Activated naive CD4-positive, alpha-beta T cell treated with anti-CD3 and anti-CD28 coated beads for 36 hours (primary cell): ENCODE results near the gene PLPP7. TPM values are rescaled to one million over a fixed set of nuclear protein-coding genes. Genes with fewer than 3 reads are reported as not detected.

Experiments used
- CTCF ChIA-PET: fragments of 350-600 bp; sonication (Branson Sonifier 250); formaldehyde crosslinking; loops from one replicate; lab custom pipeline; 2021; ENCODE audit warnings: antibody characterized with exemption; lab: Charles Lee
- DNase-seq: peaks from one replicate; pipeline ENCODE4 v3.0.0-alpha.2; 2020
- H3K27ac Mint-ChIP-seq: one replicate; pipeline ENCODE4 v1.8.0; 2021; ENCODE audit warnings: mild to moderate bottlenecking, mixed read lengths
- H3K27me3 Mint-ChIP-seq: one replicate; pipeline ENCODE4 v1.8.0; 2021; ENCODE audit warnings: low read depth, mixed read lengths
- H3K36me3 Mint-ChIP-seq: one replicate; pipeline ENCODE4 v1.8.0; 2021; ENCODE audit warnings: low read depth, mixed read lengths
- H3K4me1 Mint-ChIP-seq: one replicate; pipeline ENCODE4 v1.8.0; 2021; ENCODE audit warnings: low read depth, mixed read lengths
- H3K4me3 Mint-ChIP-seq: one replicate; pipeline ENCODE4 v1.8.0; 2021; ENCODE audit warnings: mild to moderate bottlenecking, moderate library complexity, mixed read lengths
- H3K9me3 Mint-ChIP-seq: one replicate; pipeline ENCODE4 v1.8.0; 2021; ENCODE audit warnings: mixed read lengths
- intact Hi-C: fragments of 100-400 bp; cut with micrococcal nuclease; formaldehyde crosslinking; loops from one replicate; pipeline ENCODE4 v1.15.1; 2023
- total RNA-seq, 2 experiments: library from RNA; stranded (reverse); gene quantifications; one replicate each; pipeline ENCODE4 v1.2.3, GENCODE V29; 2021

PLPP7 gene
- total RNA-seq, 2 experiments from 2014 or later: 0.25 to 0.26 TPM

- Mint-ChIP-seq H3K36me3 (no peaks in the 10 kb centered on the region), H3K27me3 (no peaks in the 10 kb centered on the region), H3K27ac (no peak overlapping the region), H3K4me3 (peak overlapping the region; percentile 39), H3K4me1 (peaks cover 12% of the 10 kb centered on the region), H3K9me3 (no peaks in the 10 kb centered on the region)
- peak; percentile 89 for DNase-seq
- CTCF ChIA-PET: interaction anchor here (1.0 to 1.3 kb wide), 2 partner anchors 26 to 55 kb away, joined by 4 to 5 read pairs; no protein-coding TSS in a partner anchor
- intact Hi-C loops: loop anchor here (1.0 to 5.0 kb wide), 3 partner anchors 34 to 73 kb away; partner anchors contain the start of gene FAM78A
Observed at GRCh38 chr9:131310833-131311554, 21.5 kb downstream of the PLPP7 start.

- Mint-ChIP-seq H3K27ac (no peak overlapping the region), H3K27me3 (no peaks in the 10 kb centered on the region), H3K9me3 (no peaks in the 10 kb centered on the region), H3K4me1 (peaks cover 12% of the 10 kb centered on the region), H3K4me3 (no peak overlapping the region), H3K36me3 (no peaks in the 10 kb centered on the region)
- intact Hi-C loops: loop anchor here (5.0 kb wide), 1 partner anchor 35 kb away; the partner anchor contains the start of gene FAM78A
- CTCF ChIA-PET: interaction anchor here (1.0 kb wide), 1 partner anchor 56 kb away, joined by 4 read pairs; no protein-coding TSS in a partner anchor
- DNase-seq: no peak
Observed at GRCh38 chr9:131312246-131312645, 22.7 kb downstream of the PLPP7 start.

- CTCF ChIA-PET: interaction anchor here (0.6 kb wide), 1 partner anchor 116 kb away, joined by 3 read pairs; no protein-coding TSS in a partner anchor
- H3K27ac Mint-ChIP-seq: no peak overlapping the region
- no peak for DNase-seq
- intact Hi-C loops: loop anchor here (5.0 kb wide), 1 partner anchor 36 kb away; the partner anchor contains the start of gene FAM78A
- no peaks in the 10 kb centered on the region for H3K27me3 Mint-ChIP-seq
- H3K36me3 Mint-ChIP-seq: no peaks in the 10 kb centered on the region
- H3K9me3 Mint-ChIP-seq: no peaks in the 10 kb centered on the region
- peaks cover 12% of the 10 kb centered on the region for H3K4me1 Mint-ChIP-seq
- H3K4me3 Mint-ChIP-seq: no peak overlapping the region
Observed at GRCh38 chr9:131312822-131313770, 23.6 kb downstream of the PLPP7 start.

GRCh38 chr9:131318231-131319085, 28.9 kb downstream of the PLPP7 start:
- CTCF ChIA-PET: no interaction called here
- Mint-ChIP-seq H3K27me3 (no peaks in the 10 kb centered on the region), H3K4me1 (no peaks in the 10 kb centered on the region), H3K27ac (no peak overlapping the region), H3K4me3 (no peak overlapping the region), H3K9me3 (no peaks in the 10 kb centered on the region), H3K36me3 (no peaks in the 10 kb centered on the region)
- no peak for DNase-seq
- intact Hi-C loops: no loop called here

- Mint-ChIP-seq H3K27me3 (no peaks in the 10 kb centered on the region), H3K27ac (no peak overlapping the region), H3K36me3 (no peaks in the 10 kb centered on the region), H3K4me3 (no peak overlapping the region), H3K4me1 (no peaks in the 10 kb centered on the region), H3K9me3 (no peaks in the 10 kb centered on the region)
- CTCF ChIA-PET: no interaction called here
- no peak for DNase-seq
- intact Hi-C loops: no loop called here
Observed at GRCh38 chr9:131319486-131319885, 30.0 kb downstream of the PLPP7 start.

GRCh38 chr9:131320031-131320685, 30.6 kb downstream of the PLPP7 start:
- CTCF ChIA-PET: interaction anchor here (0.6 kb wide), 1 partner anchor 421 kb away, joined by 3 read pairs; no protein-coding TSS in a partner anchor
- intact Hi-C loops: no loop called here
- Mint-ChIP-seq H3K9me3 (no peaks in the 10 kb centered on the region), H3K36me3 (no peaks in the 10 kb centered on the region), H3K4me1 (no peaks in the 10 kb centered on the region), H3K27me3 (no peaks in the 10 kb centered on the region), H3K27ac (no peak overlapping the region), H3K4me3 (no peak overlapping the region)
- no peak for DNase-seq

GRCh38 chr9:131323629-131324028, 34.1 kb downstream of the PLPP7 start:
- H3K27ac Mint-ChIP-seq: no peak overlapping the region
- H3K36me3 Mint-ChIP-seq: no peaks in the 10 kb centered on the region
- no peaks in the 10 kb centered on the region for H3K9me3 Mint-ChIP-seq
- H3K4me1 Mint-ChIP-seq: no peaks in the 10 kb centered on the region
- intact Hi-C loops: no loop called here
- H3K4me3 Mint-ChIP-seq: no peak overlapping the region
- no peak for DNase-seq
- H3K27me3 Mint-ChIP-seq: no peaks in the 10 kb centered on the region
- CTCF ChIA-PET: interaction anchor here (0.5 to 2.5 kb wide), 5 partner anchors 11 to 156 kb away, joined by 3 to 9 read pairs (median 3); no protein-coding TSS in a partner anchor

- DNase-seq: no peak
- Mint-ChIP-seq H3K4me1 (no peaks in the 10 kb centered on the region), H3K36me3 (no peaks in the 10 kb centered on the region), H3K9me3 (no peaks in the 10 kb centered on the region), H3K27me3 (no peaks in the 10 kb centered on the region), H3K27ac (no peak overlapping the region), H3K4me3 (no peak overlapping the region)
- intact Hi-C loops: no loop called here
- CTCF ChIA-PET: interaction anchor here (0.8 to 2.5 kb wide), 5 partner anchors 9 to 147 kb away, joined by 3 to 9 read pairs (median 4); no protein-coding TSS in a partner anchor
Observed at GRCh38 chr9:131324736-131325679, 35.5 kb downstream of the PLPP7 start.

- intact Hi-C loops: no loop called here
- DNase-seq: no peak
- H3K27me3 Mint-ChIP-seq: no peaks in the 10 kb centered on the region
- no peaks in the 10 kb centered on the region for H3K9me3 Mint-ChIP-seq
- no peaks in the 10 kb centered on the region for H3K4me1 Mint-ChIP-seq
- no peaks in the 10 kb centered on the region for H3K36me3 Mint-ChIP-seq
- no peak overlapping the region for H3K4me3 Mint-ChIP-seq
- no peak overlapping the region for H3K27ac Mint-ChIP-seq
- CTCF ChIA-PET: no interaction called here
Observed at GRCh38 chr9:131329241-131329641, 39.7 kb downstream of the PLPP7 start.

GRCh38 chr9:131330814-131331600, 41.5 kb downstream of the PLPP7 start:
- no peaks in the 10 kb centered on the region for H3K9me3 Mint-ChIP-seq
- no peaks in the 10 kb centered on the region for H3K4me1 Mint-ChIP-seq
- intact Hi-C loops: no loop called here
- no peak overlapping the region for H3K27ac Mint-ChIP-seq
- DNase-seq: no peak
- H3K36me3 Mint-ChIP-seq: no peaks in the 10 kb centered on the region
- H3K27me3 Mint-ChIP-seq: no peaks in the 10 kb centered on the region
- CTCF ChIA-PET: interaction anchor here (1.1 kb wide), 1 partner anchor 19 kb away, joined by 3 read pairs; no protein-coding TSS in a partner anchor
- H3K4me3 Mint-ChIP-seq: no peak overlapping the region
